Ectodermal cell (in vitro differentiated cells): Measurements from ENCODE around the gene RAB37.

ENCODE experiments used
- H3K27ac ChIP-seq: 2 replicates; pipeline ENCODE4 v1.7.0; 2013; ENCODE audit warnings: mild to moderate bottlenecking, low read depth, low read length; ENCODE audit not compliant: insufficient read depth, poor library complexity, severe bottlenecking
- H3K27me3 ChIP-seq: 2 replicates; pipeline ENCODE4 v1.7.0; 2013; ENCODE audit warnings: mild to moderate bottlenecking, low read length; ENCODE audit not compliant: insufficient read depth, control insufficient read depth, poor library complexity, severe bottlenecking
- H3K36me3 ChIP-seq: one replicate; pipeline ENCODE4 v1.7.0; 2013; ENCODE audit warnings: low read length; ENCODE audit not compliant: control insufficient read depth, insufficient read depth
- H3K4me1 ChIP-seq: one replicate; pipeline ENCODE4 v1.7.0; 2013; ENCODE audit warnings: low read length; ENCODE audit not compliant: control insufficient read depth, insufficient read depth
- H3K4me3 ChIP-seq: 2 replicates; pipeline ENCODE4 v1.7.0; 2013; ENCODE audit warnings: low read depth, low read length, control low read depth; ENCODE audit not compliant: insufficient read depth
- H3K9me3 ChIP-seq: 2 replicates; pipeline ENCODE4 v1.7.0; 2013; ENCODE audit warnings: mild to moderate bottlenecking, low read length, moderate library complexity; ENCODE audit not compliant: control insufficient read depth
- WGBS, 2 experiments: methylation state at CpG; one replicate each; pipeline ENCODE4 v1.1.7; 2013; ENCODE audit warnings: missing lambda C conversion rate in 2 of 2; 5-methylcytosine and 5-hydroxymethylcytosine counted together

Gene RAB37

GRCh38 chr17:74737299-74738050 is 419 bp downstream of the RAB37 start:
- WGBS, 2 experiments, result 2 to 3% methylated on average over 38 of the region's 38 CpGs
- Histone ChIP-seq H3K9me3 (no peaks in the 10 kb centered on the region), H3K27ac (no peak overlapping the region), H3K4me3 (peak overlapping the region; percentile 32), H3K27me3 (peaks cover 59% of the 10 kb centered on the region), H3K4me1 (peaks cover 21% of the 10 kb centered on the region), H3K36me3 (no peaks in the 10 kb centered on the region)

- H3K4me1 ChIP-seq, result peaks cover 21% of the 10 kb centered on the region
- WGBS, 2 experiments, result 75 to 77% methylated on average over 16 of the region's 16 CpGs
- no peaks in the 10 kb centered on the region for H3K9me3 ChIP-seq
- peaks cover 59% of the 10 kb centered on the region for H3K27me3 ChIP-seq
- no peak overlapping the region for H3K27ac ChIP-seq
- no peak overlapping the region for H3K4me3 ChIP-seq
- H3K36me3 ChIP-seq, result no peaks in the 10 kb centered on the region
Measured at GRCh38 chr17:74738051-74738996, 1.3 kb downstream of the RAB37 start.

GRCh38 chr17:74739227-74739831 is 2.3 kb downstream of the RAB37 start:
- H3K36me3 ChIP-seq, result no peaks in the 10 kb centered on the region
- no peak overlapping the region for H3K27ac ChIP-seq
- H3K9me3 ChIP-seq, result no peaks in the 10 kb centered on the region
- WGBS, 2 experiments, result 88 to 89% methylated on average over 12 of the region's 12 CpGs
- peaks cover 50% of the 10 kb centered on the region for H3K27me3 ChIP-seq
- peaks cover 21% of the 10 kb centered on the region for H3K4me1 ChIP-seq
- H3K4me3 ChIP-seq, result no peak overlapping the region

GRCh38 chr17:74740173-74740572 is 3.1 kb downstream of the RAB37 start:
- WGBS, 2 experiments, result 96 to 97% methylated on average over 6 of the region's 6 CpGs
- Histone ChIP-seq H3K4me3 (no peak overlapping the region), H3K27me3 (peaks cover 42% of the 10 kb centered on the region)

GRCh38 chr17:74740641-74741387 is 3.8 kb downstream of the RAB37 start:
- Histone ChIP-seq H3K36me3 (no peaks in the 10 kb centered on the region), H3K4me3 (no peak overlapping the region), H3K4me1 (peaks cover 31% of the 10 kb centered on the region), H3K9me3 (no peaks in the 10 kb centered on the region), H3K27ac (no peak overlapping the region), H3K27me3 (peaks cover 36% of the 10 kb centered on the region)
- 91 to 93% methylated on average over 17 of the region's 17 CpGs for WGBS, 2 experiments

More at GRCh38 chr17:74740173-74740572, 3.1 kb downstream of the RAB37 start:
- no peaks in the 10 kb centered on the region for H3K36me3 ChIP-seq
- peaks cover 25% of the 10 kb centered on the region for H3K4me1 ChIP-seq
- H3K9me3 ChIP-seq, result no peaks in the 10 kb centered on the region
- H3K27ac ChIP-seq, result no peak overlapping the region

GRCh38 chr17:74742153-74742515 is 5.1 kb downstream of the RAB37 start:
- Histone ChIP-seq H3K4me3 (no peak overlapping the region), H3K27me3 (peaks cover 23% of the 10 kb centered on the region), H3K36me3 (no peaks in the 10 kb centered on the region), H3K27ac (no peak overlapping the region), H3K9me3 (no peaks in the 10 kb centered on the region), H3K4me1 (peaks cover 35% of the 10 kb centered on the region)
- 48 to 52% methylated on average over 4 of the region's 4 CpGs for WGBS, 2 experiments

GRCh38 chr17:74742978-74743545 is 6.0 kb downstream of the RAB37 start:
- 91 to 95% methylated on average over 9 of the region's 9 CpGs for WGBS, 2 experiments
- H3K4me1 ChIP-seq, result peaks cover 38% of the 10 kb centered on the region
- peaks cover 13% of the 10 kb centered on the region for H3K27me3 ChIP-seq
- H3K4me3 ChIP-seq, result no peak overlapping the region
- no peaks in the 10 kb centered on the region for H3K9me3 ChIP-seq
- no peak overlapping the region for H3K27ac ChIP-seq
- H3K36me3 ChIP-seq, result no peaks in the 10 kb centered on the region

- no peaks in the 10 kb centered on the region for H3K9me3 ChIP-seq
- H3K36me3 ChIP-seq, result no peaks in the 10 kb centered on the region
- H3K4me1 ChIP-seq, result peaks cover 31% of the 10 kb centered on the region
- H3K27ac ChIP-seq, result no peak overlapping the region
- 86 to 93% methylated on average over 2 of the region's 2 CpGs for WGBS, 2 experiments
- H3K4me3 ChIP-seq, result no peak overlapping the region
- H3K27me3 ChIP-seq, result peaks cover 6% of the 10 kb centered on the region
Measured at GRCh38 chr17:74743755-74744154, 6.7 kb downstream of the RAB37 start.

GRCh38 chr17:74744349-74744713 is 7.3 kb downstream of the RAB37 start:
- Histone ChIP-seq H3K27ac (no peak overlapping the region), H3K27me3 (peaks cover 3% of the 10 kb centered on the region), H3K36me3 (no peaks in the 10 kb centered on the region), H3K4me1 (peaks cover 31% of the 10 kb centered on the region), H3K4me3 (no peak overlapping the region), H3K9me3 (no peaks in the 10 kb centered on the region)
- WGBS, 2 experiments, result 62% methylated on average over 2 of the region's 2 CpGs
